ENCODE data around the gene MSI2.

Gene MSI2

DNA sequence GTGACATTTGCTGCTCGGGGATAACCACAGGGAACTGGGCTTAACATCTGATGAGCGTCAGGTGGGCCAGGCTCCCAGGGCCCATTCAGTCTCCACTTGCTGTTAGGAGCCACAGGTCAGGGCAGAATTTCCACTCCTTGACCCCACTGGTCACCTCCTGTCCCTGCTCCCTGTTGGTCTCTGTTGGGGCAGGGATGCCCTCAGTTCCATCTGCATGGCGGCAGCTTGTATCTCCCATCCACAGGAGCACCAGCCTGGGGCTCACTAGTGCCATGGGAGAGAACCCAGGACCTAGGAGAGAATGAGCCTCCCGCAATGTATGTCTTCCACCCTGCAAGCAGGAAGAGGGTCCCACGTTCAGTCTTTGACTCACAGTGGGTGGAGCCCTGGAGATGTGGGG is 276.6 kb downstream of the MSI2 start:
- H3K27me3 ChIP-seq (ENCODE audit: insufficient read depth, insufficient read length) = no peaks in the 10 kb centered on the region
- H3K9ac ChIP-seq (ENCODE audit: insufficient read length, low read depth) = no peak overlapping the region
- H3K36me3 ChIP-seq (ENCODE audit: insufficient read depth, insufficient read length, low read length) = peaks cover 8% of the 10 kb centered on the region
- no peaks in the 10 kb centered on the region for H3K9me3 ChIP-seq (ENCODE audit: insufficient read depth, low read length)
- no peak for DNase-seq (ENCODE audit: low read depth, low spot score)
- no peak overlapping the region for H3K4me3 ChIP-seq (ENCODE audit: insufficient read length, low read depth)
- TF ChIP-seq SUZ12 (IDR thresholded peaks at IDR 0.05; ENCODE audit: extremely low read depth, insufficient read depth, insufficient read length) (no peak), ZNF274 (IDR thresholded peaks at IDR 0.05; ENCODE audit: low read depth, low read length) (no peak), YY1 (IDR thresholded peaks at IDR 0.05; ENCODE audit: insufficient read depth, insufficient read length) (no peak)
- H3K4me1 ChIP-seq (ENCODE audit: insufficient read depth, insufficient read length) = peaks cover 14% of the 10 kb centered on the region

DNA sequence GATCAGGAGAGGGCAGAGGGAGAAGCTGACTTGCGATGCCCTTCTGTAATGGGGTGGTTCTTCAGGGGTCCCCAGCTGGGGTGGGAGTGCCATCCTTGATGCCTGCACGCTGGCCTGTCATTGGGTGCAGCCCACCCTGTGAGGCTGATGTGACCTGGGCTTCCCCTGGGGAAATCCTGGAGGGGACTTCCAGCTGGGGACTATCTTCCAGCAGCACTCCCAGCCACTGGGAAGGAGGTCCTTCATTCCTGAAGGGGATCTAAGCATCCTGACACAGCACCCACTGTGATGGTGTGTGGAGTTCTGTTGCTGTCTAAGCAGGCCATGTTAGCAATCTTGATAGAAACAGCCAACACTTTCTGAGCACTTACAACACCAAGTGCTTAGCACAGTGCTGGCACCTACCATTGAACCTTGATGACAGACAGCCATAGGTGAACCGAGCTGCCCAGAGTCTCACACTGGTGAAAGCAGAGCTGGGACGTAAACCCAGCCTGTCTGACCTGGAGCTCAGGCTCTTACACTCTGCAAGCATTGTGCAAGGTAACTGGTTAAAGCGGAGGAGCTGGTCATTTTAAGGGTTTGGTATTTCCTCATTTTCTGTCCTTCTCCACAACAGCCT is 277.5 kb downstream of the MSI2 start:
- peaks cover 14% of the 10 kb centered on the region for H3K4me1 ChIP-seq (ENCODE audit: insufficient read depth, insufficient read length)
- H3K9ac ChIP-seq (ENCODE audit: insufficient read length, low read depth) = no peak overlapping the region
- H3K4me3 ChIP-seq (ENCODE audit: insufficient read length, low read depth) = no peak overlapping the region
- H3K36me3 ChIP-seq (ENCODE audit: insufficient read depth, insufficient read length, low read length) = peaks cover 8% of the 10 kb centered on the region
- no peaks in the 10 kb centered on the region for H3K9me3 ChIP-seq (ENCODE audit: insufficient read depth, low read length)
- TF ChIP-seq YY1 (IDR thresholded peaks at IDR 0.05; ENCODE audit: insufficient read depth, insufficient read length) (no peak), SUZ12 (IDR thresholded peaks at IDR 0.05; ENCODE audit: extremely low read depth, insufficient read depth, insufficient read length) (no peak), ZNF274 (IDR thresholded peaks at IDR 0.05; ENCODE audit: low read depth, low read length) (no peak)
- DNase-seq (ENCODE audit: low read depth, low spot score) = no peak
- H3K27me3 ChIP-seq (ENCODE audit: insufficient read depth, insufficient read length) = no peaks in the 10 kb centered on the region

DNA sequence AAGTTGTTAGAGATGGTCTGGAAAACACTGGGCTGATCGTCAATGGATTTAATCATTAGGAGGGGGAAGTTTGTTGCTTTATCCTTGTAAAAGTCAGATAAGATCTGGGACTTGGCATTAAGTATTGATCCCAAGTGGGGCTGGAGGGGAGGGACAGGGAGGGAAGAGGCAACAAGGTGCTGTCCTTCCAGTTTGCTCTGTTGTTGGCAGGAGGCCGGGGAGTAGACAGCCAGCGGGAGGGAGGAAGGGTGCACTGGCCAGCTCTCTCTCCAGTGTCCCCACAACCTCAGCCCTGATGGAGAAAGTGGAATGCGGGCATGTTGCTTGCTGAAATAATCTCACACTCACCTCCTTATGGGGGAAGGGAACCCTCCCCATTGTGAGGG is 278.5 kb downstream of the MSI2 start:
- no peak for DNase-seq (ENCODE audit: low read depth, low spot score)
- TF ChIP-seq SUZ12 (IDR thresholded peaks at IDR 0.05; ENCODE audit: extremely low read depth, insufficient read depth, insufficient read length) (no peak), ZNF274 (IDR thresholded peaks at IDR 0.05; ENCODE audit: low read depth, low read length) (no peak), YY1 (IDR thresholded peaks at IDR 0.05; ENCODE audit: insufficient read depth, insufficient read length) (no peak)
- H3K9ac ChIP-seq (ENCODE audit: insufficient read length, low read depth) = no peak overlapping the region
- H3K27me3 ChIP-seq (ENCODE audit: insufficient read depth, insufficient read length) = no peaks in the 10 kb centered on the region
- H3K36me3 ChIP-seq (ENCODE audit: insufficient read depth, insufficient read length, low read length) = peaks cover 8% of the 10 kb centered on the region
- no peak overlapping the region for H3K4me3 ChIP-seq (ENCODE audit: insufficient read length, low read depth)
- peaks cover 14% of the 10 kb centered on the region for H3K4me1 ChIP-seq (ENCODE audit: insufficient read depth, insufficient read length)
- no peaks in the 10 kb centered on the region for H3K9me3 ChIP-seq (ENCODE audit: insufficient read depth, low read length)

DNA sequence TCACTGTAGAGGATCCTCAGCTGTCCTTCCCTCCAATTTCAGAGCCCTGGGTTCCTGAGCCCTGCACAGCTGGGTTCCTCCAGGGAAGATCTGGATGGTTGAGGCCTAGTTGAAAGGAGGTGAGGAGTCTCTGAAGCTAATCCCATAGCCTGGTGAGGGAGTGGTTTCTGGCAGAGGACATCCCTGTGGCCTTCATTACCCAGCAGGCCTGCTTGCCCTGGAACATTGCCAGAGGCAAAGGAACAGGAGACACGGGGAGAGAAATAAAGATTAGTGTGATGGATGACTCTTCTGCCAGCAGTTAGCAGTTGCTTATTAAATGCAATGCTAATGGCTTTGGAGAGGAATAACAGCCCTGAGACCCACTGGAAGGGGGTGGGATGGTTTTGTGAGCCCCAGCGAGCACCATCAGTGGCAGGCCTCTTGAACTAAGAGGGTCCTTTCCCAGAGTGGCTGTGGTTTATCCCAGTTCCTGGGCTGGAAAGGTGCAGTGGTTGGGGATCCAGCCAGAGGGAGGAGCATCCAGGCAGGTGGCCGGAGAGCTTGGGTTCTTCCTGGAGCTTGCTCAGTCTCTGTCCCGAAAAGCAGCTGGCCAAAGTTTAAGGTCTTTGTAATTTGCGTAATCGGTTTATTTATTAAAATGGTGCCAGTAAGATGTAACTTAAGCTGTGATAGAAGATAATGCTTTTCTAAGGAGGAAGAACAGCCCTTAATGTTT is 279.1 kb downstream of the MSI2 start:
- TF ChIP-seq SUZ12 (IDR thresholded peaks at IDR 0.05; ENCODE audit: extremely low read depth, insufficient read depth, insufficient read length) (no peak), ZNF274 (IDR thresholded peaks at IDR 0.05; ENCODE audit: low read depth, low read length) (no peak), YY1 (IDR thresholded peaks at IDR 0.05; ENCODE audit: insufficient read depth, insufficient read length) (no peak)
- no peak overlapping the region for H3K9ac ChIP-seq (ENCODE audit: insufficient read length, low read depth)
- H3K36me3 ChIP-seq (ENCODE audit: insufficient read depth, insufficient read length, low read length) = peaks cover 8% of the 10 kb centered on the region
- DNase-seq (ENCODE audit: low read depth, low spot score) = no peak
- H3K27me3 ChIP-seq (ENCODE audit: insufficient read depth, insufficient read length) = no peaks in the 10 kb centered on the region
- H3K4me1 ChIP-seq (ENCODE audit: insufficient read depth, insufficient read length) = peaks cover 14% of the 10 kb centered on the region
- H3K4me3 ChIP-seq (ENCODE audit: insufficient read length, low read depth) = no peak overlapping the region
- H3K9me3 ChIP-seq (ENCODE audit: insufficient read depth, low read length) = no peaks in the 10 kb centered on the region

DNA sequence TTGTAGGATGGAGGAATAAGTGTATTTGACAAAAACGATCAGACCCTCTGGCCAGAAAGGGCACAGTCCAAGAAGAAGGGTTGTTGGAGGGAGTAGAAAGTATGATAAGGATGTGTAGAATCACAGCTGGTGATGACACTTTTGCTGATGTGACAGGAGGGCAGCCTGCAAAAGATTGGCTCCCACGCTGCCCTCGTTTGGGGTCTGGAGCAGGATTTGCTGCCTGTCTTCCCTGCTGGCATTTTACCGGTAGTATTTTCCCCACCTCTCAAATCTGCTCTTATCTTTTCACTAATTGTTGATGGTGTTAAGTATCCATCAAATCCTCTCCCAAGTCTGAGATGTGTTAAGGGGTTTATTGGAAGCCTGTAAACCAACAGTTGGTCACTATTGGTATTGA is 280.0 kb downstream of the MSI2 start:
- H3K36me3 ChIP-seq (ENCODE audit: insufficient read depth, insufficient read length, low read length) = peaks cover 8% of the 10 kb centered on the region
- no peak overlapping the region for H3K4me3 ChIP-seq (ENCODE audit: insufficient read length, low read depth)
- no peak overlapping the region for H3K9ac ChIP-seq (ENCODE audit: insufficient read length, low read depth)
- H3K27me3 ChIP-seq (ENCODE audit: insufficient read depth, insufficient read length) = no peaks in the 10 kb centered on the region
- no peak for DNase-seq (ENCODE audit: low read depth, low spot score)
- TF ChIP-seq YY1 (IDR thresholded peaks at IDR 0.05; ENCODE audit: insufficient read depth, insufficient read length) (no peak), SUZ12 (IDR thresholded peaks at IDR 0.05; ENCODE audit: extremely low read depth, insufficient read depth, insufficient read length) (no peak), ZNF274 (IDR thresholded peaks at IDR 0.05; ENCODE audit: low read depth, low read length) (no peak)
- peaks cover 14% of the 10 kb centered on the region for H3K4me1 ChIP-seq (ENCODE audit: insufficient read depth, insufficient read length)
- H3K9me3 ChIP-seq (ENCODE audit: insufficient read depth, low read length) = no peaks in the 10 kb centered on the region

GRCh38 chr17:57536789-57537523 is 280.6 kb downstream of the MSI2 start:
- Histone ChIP-seq H3K9ac (ENCODE audit: insufficient read length, low read depth) (no peak overlapping the region), H3K27me3 (ENCODE audit: insufficient read depth, insufficient read length) (no peaks in the 10 kb centered on the region), H3K9me3 (ENCODE audit: insufficient read depth, low read length) (no peaks in the 10 kb centered on the region), H3K36me3 (ENCODE audit: insufficient read depth, insufficient read length, low read length) (peaks cover 8% of the 10 kb centered on the region), H3K4me3 (ENCODE audit: insufficient read length, low read depth) (no peak overlapping the region), H3K4me1 (ENCODE audit: insufficient read depth, insufficient read length) (peaks cover 12% of the 10 kb centered on the region)
- TF ChIP-seq YY1 (IDR thresholded peaks at IDR 0.05; ENCODE audit: insufficient read depth, insufficient read length) = no peak
- no peak for TF ChIP-seq SUZ12 (IDR thresholded peaks at IDR 0.05; ENCODE audit: extremely low read depth, insufficient read depth, insufficient read length)
- TF ChIP-seq ZNF274 (IDR thresholded peaks at IDR 0.05; ENCODE audit: low read depth, low read length) = no peak
- no peak for DNase-seq (ENCODE audit: low read depth, low spot score)
